Activated naive CD8-positive, alpha-beta T cell treated with anti-CD3 and anti-CD28 coated beads, Interleukin-2, amount 50 U/mL, for 16 hours (primary cell): Measurements from ENCODE around the gene CHRNG.
"Not testable (repeated sequence)": the region's sequence is repeated elsewhere in the genome, so short reads cannot be mapped to it uniquely, and the experiment has no call there.

ENCODE experiments used
- DNase-seq: peaks from one replicate; pipeline ENCODE4 v3.0.0-alpha.2; 2020; ENCODE audit warnings: low read depth, low spot score

CHRNG gene

GRCh38 chr2:232527905-232528470 is 11.5 kb upstream of the CHRNG start:
- no peak for DNase-seq

- no peak for DNase-seq
Observed at GRCh38 chr2:232528746-232529460, 10.6 kb upstream of the CHRNG start.

GRCh38 chr2:232529806-232530547 is 9.5 kb upstream of the CHRNG start:
- no peak for DNase-seq

GRCh38 chr2:232530626-232531260 is 8.7 kb upstream of the CHRNG start:
- DNase-seq, result no peak

- DNase-seq, result no peak
Observed at GRCh38 chr2:232532419-232532818, 7.1 kb upstream of the CHRNG start.

- not testable (repeated sequence) for DNase-seq
Observed at GRCh38 chr2:232532821-232533220, 6.7 kb upstream of the CHRNG start.

- no peak for DNase-seq
Observed at GRCh38 chr2:232533944-232534710, 5.4 kb upstream of the CHRNG start.

GRCh38 chr2:232534940-232535651 is 4.4 kb upstream of the CHRNG start:
- no peak for DNase-seq

GRCh38 chr2:232535761-232536530 is 3.5 kb upstream of the CHRNG start:
- DNase-seq, result no peak

GRCh38 chr2:232537079-232537478 is 2.4 kb upstream of the CHRNG start:
- no peak for DNase-seq

- DNase-seq, result no peak
Observed at GRCh38 chr2:232537499-232537898, 2.0 kb upstream of the CHRNG start.

GRCh38 chr2:232538671-232539070 is 821 bp upstream of the CHRNG start:
- DNase-seq, result no peak

GRCh38 chr2:232540441-232541041 is 1.0 kb downstream of the CHRNG start:
- DNase-seq, result no peak

- no peak for DNase-seq
Observed at GRCh38 chr2:232541195-232541960, 1.9 kb downstream of the CHRNG start.

GRCh38 chr2:232541961-232542714 is 2.6 kb downstream of the CHRNG start:
- no peak for DNase-seq

- DNase-seq, result no peak
Observed at GRCh38 chr2:232542715-232543467, 3.4 kb downstream of the CHRNG start.

GRCh38 chr2:232543491-232543890 is 4.0 kb downstream of the CHRNG start:
- DNase-seq, result no peak
